ENCODE results near the gene MYH9.

MYH9 gene

DNA sequence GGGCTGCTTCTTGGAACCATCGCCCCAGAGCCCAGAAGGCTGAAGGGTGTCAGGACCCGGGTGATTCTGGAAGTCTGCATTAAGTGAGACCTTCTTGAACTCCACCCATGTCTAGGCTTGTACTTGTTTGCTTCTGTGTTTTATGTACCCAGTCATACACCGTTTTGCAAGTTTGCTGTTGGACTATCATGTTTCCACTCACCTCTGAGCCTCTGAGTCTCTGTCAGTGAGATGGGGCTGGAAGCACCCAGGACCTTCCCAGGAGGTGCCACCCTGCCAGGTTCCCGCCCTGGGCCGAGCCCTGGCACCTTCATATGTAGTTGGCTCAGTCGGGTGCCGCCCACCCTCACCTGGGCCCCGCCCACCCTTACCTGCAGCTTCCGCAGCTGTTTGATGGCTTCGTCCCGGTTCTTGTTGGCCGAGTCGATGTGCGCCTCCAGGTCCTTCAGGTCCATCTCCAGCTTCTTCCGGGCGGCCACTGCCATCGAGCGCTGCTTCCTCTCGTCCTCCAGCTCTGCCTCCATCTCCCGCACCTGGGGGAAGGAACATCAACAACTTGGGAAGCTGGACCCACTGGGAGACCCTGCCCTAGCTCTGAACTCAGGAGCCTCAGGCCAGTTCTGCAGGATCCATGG lies 99.8 kb downstream of the MYH9 start:
- Mint-ChIP-seq H3K36me3 (ENCODE audit: low read depth) (peaks cover 71% of the 10 kb centered on the region), H3K4me1 (peaks cover 8% of the 10 kb centered on the region), H3K27ac (no peak overlapping the region), H3K9me3 (no peaks in the 10 kb centered on the region), H3K4me3 (no peak overlapping the region), H3K27me3 (ENCODE audit: low read depth) (no peaks in the 10 kb centered on the region)
- TF ChIP-seq CTCF (IDR thresholded peaks at IDR 0.05; ENCODE audit: unreplicated experiment in 3 of 3), result no peak

DNA sequence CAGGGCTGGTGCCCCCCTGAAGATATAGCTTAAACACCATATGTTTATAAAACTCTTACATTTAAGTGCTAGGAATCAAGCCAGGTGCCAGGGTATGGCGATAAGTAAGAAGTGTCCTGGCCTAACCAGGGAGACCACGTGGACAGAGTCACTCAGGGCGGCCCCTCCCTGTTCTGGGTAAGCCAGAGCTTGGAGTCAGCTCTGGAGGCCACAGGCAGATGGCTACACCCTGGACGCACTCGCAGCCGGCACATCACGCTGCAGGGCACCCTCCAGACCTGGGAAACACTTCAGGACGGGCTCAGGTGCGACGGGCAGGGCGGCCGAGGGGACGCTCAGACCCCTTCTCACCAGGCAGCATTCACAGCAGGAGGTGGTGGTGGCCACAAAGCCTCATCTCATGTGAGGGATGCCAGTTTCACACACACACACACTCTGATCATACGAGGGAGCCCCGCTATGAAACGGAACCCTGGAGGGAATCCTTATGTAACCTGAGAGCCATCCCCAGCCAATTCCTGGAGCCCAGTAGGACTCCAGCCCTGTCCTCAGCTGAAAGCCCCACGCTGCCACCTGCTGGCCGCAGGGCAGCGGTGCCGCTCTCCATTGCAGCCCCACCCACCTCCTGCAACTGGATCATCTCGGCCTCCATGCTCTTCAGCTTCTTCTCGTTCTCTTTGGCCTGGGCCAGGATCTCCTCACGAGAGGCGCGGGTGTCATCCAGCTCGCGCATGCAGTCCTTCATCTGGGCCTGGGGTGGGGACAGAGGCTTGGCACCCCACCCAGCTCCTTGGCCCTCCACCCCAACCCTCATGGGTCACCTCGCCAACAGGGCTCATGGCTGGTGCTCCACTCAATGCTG lies 101.4 kb downstream of the MYH9 start:
- no peak overlapping the region for H3K27ac Mint-ChIP-seq
- H3K9me3 Mint-ChIP-seq, result no peaks in the 10 kb centered on the region
- peak; percentile 87 to 94 (median 94) for TF ChIP-seq CTCF (IDR thresholded peaks at IDR 0.05; ENCODE audit: unreplicated experiment in 3 of 3)
- H3K4me3 Mint-ChIP-seq, result no peak overlapping the region
- H3K4me1 Mint-ChIP-seq, result peaks cover 13% of the 10 kb centered on the region
- peaks cover 61% of the 10 kb centered on the region for H3K36me3 Mint-ChIP-seq (ENCODE audit: low read depth)
- H3K27me3 Mint-ChIP-seq (ENCODE audit: low read depth), result no peaks in the 10 kb centered on the region

- Mint-ChIP-seq H3K27ac (no peak overlapping the region), H3K36me3 (ENCODE audit: low read depth) (peaks cover 63% of the 10 kb centered on the region), H3K4me3 (no peak overlapping the region), H3K4me1 (peaks cover 15% of the 10 kb centered on the region), H3K27me3 (ENCODE audit: low read depth) (no peaks in the 10 kb centered on the region), H3K9me3 (no peaks in the 10 kb centered on the region)
- TF ChIP-seq CTCF (IDR thresholded peaks at IDR 0.05; ENCODE audit: unreplicated experiment in 3 of 3), result no peak
These were observed 102.2 kb downstream of the MYH9 start for GRCh38 chr22:36285545-36285944.

GRCh38 chr22:36285017-36285416 lies 102.8 kb downstream of the MYH9 start:
- H3K36me3 Mint-ChIP-seq (ENCODE audit: low read depth), result peaks cover 62% of the 10 kb centered on the region
- H3K9me3 Mint-ChIP-seq, result no peaks in the 10 kb centered on the region
- TF ChIP-seq CTCF (IDR thresholded peaks at IDR 0.05; ENCODE audit: unreplicated experiment in 3 of 3), result no peak
- no peaks in the 10 kb centered on the region for H3K27me3 Mint-ChIP-seq (ENCODE audit: low read depth)
- H3K4me3 Mint-ChIP-seq, result no peak overlapping the region
- H3K4me1 Mint-ChIP-seq, result peaks cover 15% of the 10 kb centered on the region
- H3K27ac Mint-ChIP-seq, result no peak overlapping the region

GRCh38 chr22:36284171-36284571 lies 103.6 kb downstream of the MYH9 start:
- Mint-ChIP-seq H3K27me3 (ENCODE audit: low read depth) (no peaks in the 10 kb centered on the region), H3K4me1 (peaks cover 15% of the 10 kb centered on the region), H3K36me3 (ENCODE audit: low read depth) (peaks cover 59% of the 10 kb centered on the region), H3K4me3 (no peak overlapping the region), H3K27ac (no peak overlapping the region), H3K9me3 (no peaks in the 10 kb centered on the region)
- TF ChIP-seq CTCF (IDR thresholded peaks at IDR 0.05; ENCODE audit: unreplicated experiment in 3 of 3), result no peak

Data from nephron (organoid).